ENCODE measurements around the gene RNF213. TPM values are rescaled to one million over a fixed set of nuclear protein-coding genes. Genes with fewer than 3 reads are reported as not detected.

The RNF213 gene
- total RNA-seq, 2 donors from 2014 or later, result 98.8 to 136 TPM

DNA sequence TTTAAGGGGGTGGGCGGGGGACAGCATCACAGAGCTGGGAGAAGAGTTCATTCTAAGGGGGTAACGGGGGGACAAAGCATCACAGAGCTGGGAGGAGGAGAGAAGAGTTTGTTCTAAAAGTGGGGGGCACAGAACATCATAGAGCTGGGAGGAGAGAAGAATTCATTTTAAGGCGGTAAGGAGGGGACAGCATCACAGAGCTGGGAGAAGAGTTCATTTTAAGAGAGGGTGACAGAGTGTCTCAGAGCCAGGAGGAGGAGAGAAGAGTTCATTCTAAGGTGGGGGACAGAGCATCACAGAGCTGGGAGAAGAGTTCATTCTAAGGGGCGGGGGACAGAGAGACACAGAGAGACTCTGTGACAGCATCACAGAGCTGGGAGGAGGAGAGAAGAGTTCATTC is 182.1 kb downstream of the RNF213 start:
- no peaks in the 10 kb centered on the region for H3K9me3 ChIP-seq (ENCODE audit: control insufficient read depth, low read length)
- Mint-ChIP-seq H3K4me1 (no peaks in the 10 kb centered on the region), H3K27ac (no peak overlapping the region), H3K36me3 (ENCODE audit: low read depth) (no peaks in the 10 kb centered on the region), H3K27me3 (ENCODE audit: insufficient read depth) (peaks cover 17% of the 10 kb centered on the region), H3K9me3 (no peaks in the 10 kb centered on the region), H3K4me3 (no peak overlapping the region)
- no peaks in the 10 kb centered on the region for H3K36me3 ChIP-seq (ENCODE audit: control insufficient read depth, insufficient read depth, low read length)
- TF ChIP-seq, protein P1, sequence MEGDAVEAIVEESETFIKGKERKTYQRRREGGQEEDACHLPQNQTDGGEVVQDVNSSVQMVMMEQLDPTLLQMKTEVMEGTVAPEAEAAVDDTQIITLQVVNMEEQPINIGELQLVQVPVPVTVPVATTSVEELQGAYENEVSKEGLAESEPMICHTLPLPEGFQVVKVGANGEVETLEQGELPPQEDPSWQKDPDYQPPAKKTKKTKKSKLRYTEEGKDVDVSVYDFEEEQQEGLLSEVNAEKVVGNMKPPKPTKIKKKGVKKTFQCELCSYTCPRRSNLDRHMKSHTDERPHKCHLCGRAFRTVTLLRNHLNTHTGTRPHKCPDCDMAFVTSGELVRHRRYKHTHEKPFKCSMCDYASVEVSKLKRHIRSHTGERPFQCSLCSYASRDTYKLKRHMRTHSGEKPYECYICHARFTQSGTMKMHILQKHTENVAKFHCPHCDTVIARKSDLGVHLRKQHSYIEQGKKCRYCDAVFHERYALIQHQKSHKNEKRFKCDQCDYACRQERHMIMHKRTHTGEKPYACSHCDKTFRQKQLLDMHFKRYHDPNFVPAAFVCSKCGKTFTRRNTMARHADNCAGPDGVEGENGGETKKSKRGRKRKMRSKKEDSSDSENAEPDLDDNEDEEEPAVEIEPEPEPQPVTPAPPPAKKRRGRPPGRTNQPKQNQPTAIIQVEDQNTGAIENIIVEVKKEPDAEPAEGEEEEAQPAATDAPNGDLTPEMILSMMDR (conservative IDR thresholded peaks at IDR 0.05), result no peak
- no peak overlapping the region for H3K27ac ChIP-seq (ENCODE audit: low read depth, low read length)
- no peak overlapping the region for H3K4me3 ChIP-seq (ENCODE audit: low read length)
- DNase-seq, result no peak
- no peak overlapping the region for H3K9ac ChIP-seq (ENCODE audit: extremely low read depth, low read length, poor library complexity, severe bottlenecking)
- H3K27me3 ChIP-seq (ENCODE audit: control insufficient read depth, insufficient read depth, low read length, poor library complexity, severe bottlenecking), result peaks cover 32% of the 10 kb centered on the region
- 86 to 100% methylated on average over 2 to 3 of the region's 4 CpGs for WGBS, 2 experiments (ENCODE audit: insufficient coverage in 1 of 2, insufficient read length in 1 of 2)
- H3K4me1 ChIP-seq (ENCODE audit: control insufficient read depth, insufficient read depth, low read length), result no peaks in the 10 kb centered on the region

DNA sequence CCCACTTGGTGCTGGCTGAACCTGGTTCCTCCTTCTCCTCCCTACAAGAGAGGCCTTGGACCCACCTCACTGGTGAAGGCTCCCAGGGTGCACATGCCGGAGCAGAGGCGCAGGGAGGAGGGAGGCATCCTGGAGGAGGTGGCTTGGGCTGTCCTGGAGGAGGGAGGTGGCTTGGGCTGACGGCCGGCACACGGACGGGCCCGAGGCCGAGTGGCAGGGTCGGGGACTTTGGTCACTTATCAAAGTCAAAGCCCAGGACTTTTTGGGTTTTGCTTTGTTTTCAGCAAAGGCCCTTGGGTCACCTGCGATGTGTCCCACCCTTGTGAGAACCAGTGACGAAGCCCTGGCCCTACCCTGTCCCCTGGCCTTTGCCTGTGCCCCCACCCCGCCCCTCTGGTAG is 182.8 kb downstream of the RNF213 start:
- H3K4me1 Mint-ChIP-seq, result no peaks in the 10 kb centered on the region
- H3K27ac Mint-ChIP-seq, result no peak overlapping the region
- Histone ChIP-seq H3K4me1 (ENCODE audit: control insufficient read depth, insufficient read depth, low read length) (no peaks in the 10 kb centered on the region), H3K27ac (ENCODE audit: low read depth, low read length) (no peak overlapping the region), H3K27me3 (ENCODE audit: control insufficient read depth, insufficient read depth, low read length, poor library complexity, severe bottlenecking) (peaks cover 32% of the 10 kb centered on the region), H3K36me3 (ENCODE audit: control insufficient read depth, insufficient read depth, low read length) (no peaks in the 10 kb centered on the region), H3K4me3 (ENCODE audit: low read length) (no peak overlapping the region), H3K9me3 (ENCODE audit: control insufficient read depth, low read length) (no peaks in the 10 kb centered on the region), H3K9ac (ENCODE audit: extremely low read depth, low read length, poor library complexity, severe bottlenecking) (no peak overlapping the region)
- 54 to 60% methylated on average over 1 to 12 of the region's 12 CpGs for WGBS, 2 experiments (ENCODE audit: insufficient coverage in 1 of 2, insufficient read length in 1 of 2)
- H3K4me3 Mint-ChIP-seq, result no peak overlapping the region
- H3K27me3 Mint-ChIP-seq (ENCODE audit: insufficient read depth), result peaks cover 17% of the 10 kb centered on the region
- TF ChIP-seq, protein P1 (conservative IDR thresholded peaks at IDR 0.05), result no peak
- no peaks in the 10 kb centered on the region for H3K36me3 Mint-ChIP-seq (ENCODE audit: low read depth)
- DNase-seq, result no peak
- H3K9me3 Mint-ChIP-seq, result no peaks in the 10 kb centered on the region

- no peak overlapping the region for H3K27ac ChIP-seq (ENCODE audit: low read depth, low read length)
- peak; percentile 75 for DNase-seq
- no peaks in the 10 kb centered on the region for H3K4me1 ChIP-seq (ENCODE audit: control insufficient read depth, insufficient read depth, low read length)
- no peak overlapping the region for H3K4me3 ChIP-seq (ENCODE audit: low read length)
- Mint-ChIP-seq H3K9me3 (no peaks in the 10 kb centered on the region), H3K4me3 (no peak overlapping the region), H3K27me3 (ENCODE audit: insufficient read depth) (peaks cover 17% of the 10 kb centered on the region), H3K36me3 (ENCODE audit: low read depth) (no peaks in the 10 kb centered on the region), H3K4me1 (no peaks in the 10 kb centered on the region), H3K27ac (no peak overlapping the region)
- peaks cover 32% of the 10 kb centered on the region for H3K27me3 ChIP-seq (ENCODE audit: control insufficient read depth, insufficient read depth, low read length, poor library complexity, severe bottlenecking)
- WGBS, 2 experiments (ENCODE audit: insufficient coverage in 1 of 2, insufficient read length in 1 of 2), result 22 to 24% methylated on average over 15 to 29 of the region's 31 CpGs
- H3K36me3 ChIP-seq (ENCODE audit: control insufficient read depth, insufficient read depth, low read length), result no peaks in the 10 kb centered on the region
- H3K9me3 ChIP-seq (ENCODE audit: control insufficient read depth, low read length), result no peaks in the 10 kb centered on the region
- TF ChIP-seq, protein P1 (conservative IDR thresholded peaks at IDR 0.05), result no peak
- no peak overlapping the region for H3K9ac ChIP-seq (ENCODE audit: extremely low read depth, low read length, poor library complexity, severe bottlenecking)
These were observed 183.4 kb downstream of the RNF213 start for GRCh38 chr17:80443916-80444643.
